NB4 (cell line): Measurements from ENCODE around the gene GBP7.

Source experiments
- DNase-seq: peaks from one replicate; pipeline ENCODE4 v3.0.0; 2010; ENCODE audit warnings: low read depth
- H3K4me3 ChIP-seq: one replicate; pipeline ENCODE4 v1.5.1; 2011; ENCODE audit warnings: mild to moderate bottlenecking, low read depth, low read length, moderate library complexity
- MYC ChIP-seq: IDR thresholded peaks from 2 replicates; pipeline ENCODE4 v1.6.1; 2011; ENCODE audit warnings: low read depth, low read length
- POLR2A ChIP-seq: IDR thresholded peaks from 2 replicates; pipeline ENCODE4 v1.6.1; 2011; ENCODE audit warnings: mild to moderate bottlenecking; ENCODE audit not compliant: insufficient read length; ENCODE audit errors: extremely low read depth
- TF ChIP-seq, protein P1 (sequence below): IDR thresholded peaks from one replicate; pipeline ENCODE4 v1.5.1; 2012; ENCODE audit warnings: low read depth, low read length
- TF ChIP-seq, protein P2 (sequence below): IDR thresholded peaks from 2 replicates; pipeline ENCODE4 v1.6.1; 2011; ENCODE audit warnings: low read depth, low read length

GBP7 gene

GRCh38 chr1:89174491-89174890 lies 1.3 kb downstream of the GBP7 start:
- TF ChIP-seq, protein P1, sequence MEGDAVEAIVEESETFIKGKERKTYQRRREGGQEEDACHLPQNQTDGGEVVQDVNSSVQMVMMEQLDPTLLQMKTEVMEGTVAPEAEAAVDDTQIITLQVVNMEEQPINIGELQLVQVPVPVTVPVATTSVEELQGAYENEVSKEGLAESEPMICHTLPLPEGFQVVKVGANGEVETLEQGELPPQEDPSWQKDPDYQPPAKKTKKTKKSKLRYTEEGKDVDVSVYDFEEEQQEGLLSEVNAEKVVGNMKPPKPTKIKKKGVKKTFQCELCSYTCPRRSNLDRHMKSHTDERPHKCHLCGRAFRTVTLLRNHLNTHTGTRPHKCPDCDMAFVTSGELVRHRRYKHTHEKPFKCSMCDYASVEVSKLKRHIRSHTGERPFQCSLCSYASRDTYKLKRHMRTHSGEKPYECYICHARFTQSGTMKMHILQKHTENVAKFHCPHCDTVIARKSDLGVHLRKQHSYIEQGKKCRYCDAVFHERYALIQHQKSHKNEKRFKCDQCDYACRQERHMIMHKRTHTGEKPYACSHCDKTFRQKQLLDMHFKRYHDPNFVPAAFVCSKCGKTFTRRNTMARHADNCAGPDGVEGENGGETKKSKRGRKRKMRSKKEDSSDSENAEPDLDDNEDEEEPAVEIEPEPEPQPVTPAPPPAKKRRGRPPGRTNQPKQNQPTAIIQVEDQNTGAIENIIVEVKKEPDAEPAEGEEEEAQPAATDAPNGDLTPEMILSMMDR, result no peak
- TF ChIP-seq MYC, result no peak
- TF ChIP-seq, protein P2, sequence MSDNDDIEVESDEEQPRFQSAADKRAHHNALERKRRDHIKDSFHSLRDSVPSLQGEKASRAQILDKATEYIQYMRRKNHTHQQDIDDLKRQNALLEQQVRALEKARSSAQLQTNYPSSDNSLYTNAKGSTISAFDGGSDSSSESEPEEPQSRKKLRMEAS, result no peak
- no peak for TF ChIP-seq POLR2A
- DNase-seq, result no peak
- H3K4me3 ChIP-seq, result no peak overlapping the region

- DNase-seq, result no peak
- TF ChIP-seq, protein P1, result no peak
- TF ChIP-seq MYC (no peak), POLR2A (no peak)
- TF ChIP-seq, protein P2, result no peak
- no peak overlapping the region for H3K4me3 ChIP-seq
These were observed 3.2 kb downstream of the GBP7 start for GRCh38 chr1:89172468-89173143.

DNA sequence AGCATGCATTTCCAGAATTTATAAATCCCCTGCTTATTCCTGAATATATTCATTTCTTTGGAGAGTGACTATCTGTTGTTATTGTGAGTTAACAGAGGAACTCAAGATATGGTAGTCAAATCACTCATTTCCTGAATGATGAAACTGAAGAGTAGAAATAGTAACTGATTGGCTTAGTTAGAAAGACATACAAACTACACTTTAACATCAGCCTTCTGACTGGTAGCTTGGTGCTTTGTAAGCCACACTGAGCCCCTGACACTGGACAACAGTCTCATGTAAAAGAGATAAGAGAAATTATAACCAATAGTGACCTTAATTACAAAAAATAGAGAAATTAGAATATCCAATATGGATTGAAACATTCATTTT lies 4.8 kb downstream of the GBP7 start:
- no peak for TF ChIP-seq MYC
- TF ChIP-seq, protein P2, result no peak
- no peak for TF ChIP-seq POLR2A
- TF ChIP-seq, protein P1, result no peak
- peak; percentile 5 for DNase-seq
- H3K4me3 ChIP-seq, result no peak overlapping the region

GRCh38 chr1:89170170-89171066 lies 5.4 kb downstream of the GBP7 start:
- no peak overlapping the region for H3K4me3 ChIP-seq
- peak; percentile 18 for DNase-seq
- TF ChIP-seq, protein P2, result no peak
- TF ChIP-seq POLR2A, result no peak
- TF ChIP-seq, protein P1, result no peak
- no peak for TF ChIP-seq MYC

- TF ChIP-seq, protein P1, result no peak
- TF ChIP-seq POLR2A, result no peak
- TF ChIP-seq, protein P2, result no peak
- TF ChIP-seq MYC, result no peak
- no peak for DNase-seq
- H3K4me3 ChIP-seq, result no peak overlapping the region
These were observed 6.6 kb downstream of the GBP7 start for GRCh38 chr1:89169166-89169565.
